WTC11 (cell line): Measurements from ENCODE around the gene CSH2. TPM values are rescaled to one million over a fixed set of nuclear protein-coding genes. Genes with fewer than 3 reads are reported as not detected.

Experiments used
- ARID4B ChIP-seq: sonication (generic); formaldehyde crosslinking; IDR thresholded peaks from 2 replicates; pipeline ENCODE4 v1.8.0; 2023; ENCODE audit warnings: missing genetic modification reagents, mild to moderate bottlenecking, borderline replicate concordance
- FOXK1 ChIP-seq: sonication (generic); formaldehyde crosslinking; IDR thresholded peaks from 2 replicates; pipeline ENCODE4 v1.8.0; 2022; ENCODE audit warnings: mild to moderate bottlenecking, moderate library complexity, missing genetic modification reagents
- FOXP4 ChIP-seq: sonication (generic); formaldehyde crosslinking; IDR thresholded peaks from 2 replicates; pipeline ENCODE4 v1.8.0; 2022; ENCODE audit warnings: mild to moderate bottlenecking, missing genetic modification reagents
- GRHL2 ChIP-seq: fragments of 250-450 bp; sonication (Bioruptor Pico); IDR thresholded peaks from 2 replicates; pipeline ENCODE4 v1.8.0; 2022; ENCODE audit warnings: mild to moderate bottlenecking, moderate library complexity; ENCODE audit not compliant: insufficient replicate concordance, severe bottlenecking
- MXD4 ChIP-seq: fragments of 250-450 bp; sonication (Bioruptor Pico); IDR thresholded peaks from 2 replicates; pipeline ENCODE4 v1.8.0; 2021; ENCODE audit warnings: mild to moderate bottlenecking, moderate library complexity, borderline replicate concordance
- NFATC4 ChIP-seq: fragments of 250-450 bp; sonication (Bioruptor Pico); IDR thresholded peaks from 2 replicates; pipeline ENCODE4 v1.9.0; 2021; ENCODE audit warnings: mild to moderate bottlenecking
- NR1H2 ChIP-seq: sonication (generic); formaldehyde crosslinking; IDR thresholded peaks from 2 replicates; pipeline ENCODE4 v1.9.0; 2021; ENCODE audit warnings: mild to moderate bottlenecking, moderate library complexity, missing genetic modification reagents
- TEAD4 ChIP-seq: sonication (generic); formaldehyde crosslinking; IDR thresholded peaks from 2 replicates; pipeline ENCODE4 v1.8.0; 2022; ENCODE audit warnings: mild to moderate bottlenecking, missing genetic modification reagents
- USF1 ChIP-seq: sonication (generic); formaldehyde crosslinking; IDR thresholded peaks from 2 replicates; pipeline ENCODE4 v1.8.0; 2022; ENCODE audit warnings: mild to moderate bottlenecking, missing genetic modification reagents
- ZNF671 ChIP-seq: fragments of 250-450 bp; sonication (Bioruptor Pico); IDR thresholded peaks from 2 replicates; pipeline ENCODE4 v1.8.0; 2021; ENCODE audit warnings: mild to moderate bottlenecking
- total RNA-seq: library from RNA; stranded (reverse); gene quantifications from 3 replicates; pipeline ENCODE4 v1.2.3, GENCODE V29; 2021
- TF ChIP-seq, protein P1 (sequence below): fragments of 200-600 bp; IDR thresholded peaks from 2 replicates; pipeline ENCODE4 v1.8.0; 2022; ENCODE audit warnings: antibody characterized with exemption
- TF ChIP-seq, protein P2 (sequence below): sonication (generic); formaldehyde crosslinking; IDR thresholded peaks from 2 replicates; pipeline ENCODE4 v1.8.0; 2022; ENCODE audit warnings: mild to moderate bottlenecking, missing genetic modification reagents
- TF ChIP-seq, protein P3 (sequence below): fragments of 250-450 bp; sonication (Bioruptor Pico); IDR thresholded peaks from 2 replicates; pipeline ENCODE4 v1.9.0; 2021; ENCODE audit warnings: mild to moderate bottlenecking, borderline replicate concordance
- TF ChIP-seq, protein P4 (sequence below): sonication (generic); formaldehyde crosslinking; IDR thresholded peaks from 2 replicates; pipeline ENCODE4 v1.8.0; 2023; ENCODE audit warnings: mild to moderate bottlenecking, missing genetic modification reagents
- TF ChIP-seq, protein P5 (sequence below): sonication (generic); formaldehyde crosslinking; IDR thresholded peaks from 2 replicates; pipeline ENCODE4 v1.8.0; 2022; ENCODE audit warnings: mild to moderate bottlenecking, missing genetic modification reagents
- TF ChIP-seq, protein P6 (sequence below): sonication (generic); formaldehyde crosslinking; conservative IDR thresholded peaks from 2 replicates; pipeline ENCODE4 v1.8.1; 2022; ENCODE audit warnings: mild to moderate bottlenecking, missing genetic modification reagents
- TF ChIP-seq, protein P7 (sequence below): fragments of 250-450 bp; sonication (Bioruptor Pico); IDR thresholded peaks from 2 replicates; pipeline ENCODE4 v1.9.0; 2021; ENCODE audit warnings: moderate library complexity, mild to moderate bottlenecking, inconsistent platforms, borderline replicate concordance

CSH2 gene
- total RNA-seq, 1 experiment from 2014 or later, result not detected

- TF ChIP-seq, protein P1, sequence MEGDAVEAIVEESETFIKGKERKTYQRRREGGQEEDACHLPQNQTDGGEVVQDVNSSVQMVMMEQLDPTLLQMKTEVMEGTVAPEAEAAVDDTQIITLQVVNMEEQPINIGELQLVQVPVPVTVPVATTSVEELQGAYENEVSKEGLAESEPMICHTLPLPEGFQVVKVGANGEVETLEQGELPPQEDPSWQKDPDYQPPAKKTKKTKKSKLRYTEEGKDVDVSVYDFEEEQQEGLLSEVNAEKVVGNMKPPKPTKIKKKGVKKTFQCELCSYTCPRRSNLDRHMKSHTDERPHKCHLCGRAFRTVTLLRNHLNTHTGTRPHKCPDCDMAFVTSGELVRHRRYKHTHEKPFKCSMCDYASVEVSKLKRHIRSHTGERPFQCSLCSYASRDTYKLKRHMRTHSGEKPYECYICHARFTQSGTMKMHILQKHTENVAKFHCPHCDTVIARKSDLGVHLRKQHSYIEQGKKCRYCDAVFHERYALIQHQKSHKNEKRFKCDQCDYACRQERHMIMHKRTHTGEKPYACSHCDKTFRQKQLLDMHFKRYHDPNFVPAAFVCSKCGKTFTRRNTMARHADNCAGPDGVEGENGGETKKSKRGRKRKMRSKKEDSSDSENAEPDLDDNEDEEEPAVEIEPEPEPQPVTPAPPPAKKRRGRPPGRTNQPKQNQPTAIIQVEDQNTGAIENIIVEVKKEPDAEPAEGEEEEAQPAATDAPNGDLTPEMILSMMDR, result no peak
- TF ChIP-seq, protein P2, sequence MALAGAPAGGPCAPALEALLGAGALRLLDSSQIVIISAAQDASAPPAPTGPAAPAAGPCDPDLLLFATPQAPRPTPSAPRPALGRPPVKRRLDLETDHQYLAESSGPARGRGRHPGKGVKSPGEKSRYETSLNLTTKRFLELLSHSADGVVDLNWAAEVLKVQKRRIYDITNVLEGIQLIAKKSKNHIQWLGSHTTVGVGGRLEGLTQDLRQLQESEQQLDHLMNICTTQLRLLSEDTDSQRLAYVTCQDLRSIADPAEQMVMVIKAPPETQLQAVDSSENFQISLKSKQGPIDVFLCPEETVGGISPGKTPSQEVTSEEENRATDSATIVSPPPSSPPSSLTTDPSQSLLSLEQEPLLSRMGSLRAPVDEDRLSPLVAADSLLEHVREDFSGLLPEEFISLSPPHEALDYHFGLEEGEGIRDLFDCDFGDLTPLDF (CRISPR knock-in tag), result no peak
- TF ChIP-seq GRHL2 (CRISPR knock-in tag) (no peak), NFATC4 (no peak), NR1H2 (CRISPR knock-in tag) (no peak), USF1 (CRISPR knock-in tag) (peak; percentile 49; the same call in 1 of the 2 replicates), ARID4B (CRISPR knock-in tag) (peak; percentile 79; the same call in 1 of the 2 replicates), MXD4 (CRISPR knock-in tag) (no peak), ZNF671 (CRISPR knock-in tag) (no peak), FOXP4 (CRISPR knock-in tag) (peak; percentile 67; the same call in 1 of the 2 replicates), TEAD4 (CRISPR knock-in tag) (0 out of 2 replicates have a peak, but pooled peaks have one; percentile 38), FOXK1 (peak; percentile 50; the same call in 1 of the 2 replicates)
- TF ChIP-seq, protein P3, sequence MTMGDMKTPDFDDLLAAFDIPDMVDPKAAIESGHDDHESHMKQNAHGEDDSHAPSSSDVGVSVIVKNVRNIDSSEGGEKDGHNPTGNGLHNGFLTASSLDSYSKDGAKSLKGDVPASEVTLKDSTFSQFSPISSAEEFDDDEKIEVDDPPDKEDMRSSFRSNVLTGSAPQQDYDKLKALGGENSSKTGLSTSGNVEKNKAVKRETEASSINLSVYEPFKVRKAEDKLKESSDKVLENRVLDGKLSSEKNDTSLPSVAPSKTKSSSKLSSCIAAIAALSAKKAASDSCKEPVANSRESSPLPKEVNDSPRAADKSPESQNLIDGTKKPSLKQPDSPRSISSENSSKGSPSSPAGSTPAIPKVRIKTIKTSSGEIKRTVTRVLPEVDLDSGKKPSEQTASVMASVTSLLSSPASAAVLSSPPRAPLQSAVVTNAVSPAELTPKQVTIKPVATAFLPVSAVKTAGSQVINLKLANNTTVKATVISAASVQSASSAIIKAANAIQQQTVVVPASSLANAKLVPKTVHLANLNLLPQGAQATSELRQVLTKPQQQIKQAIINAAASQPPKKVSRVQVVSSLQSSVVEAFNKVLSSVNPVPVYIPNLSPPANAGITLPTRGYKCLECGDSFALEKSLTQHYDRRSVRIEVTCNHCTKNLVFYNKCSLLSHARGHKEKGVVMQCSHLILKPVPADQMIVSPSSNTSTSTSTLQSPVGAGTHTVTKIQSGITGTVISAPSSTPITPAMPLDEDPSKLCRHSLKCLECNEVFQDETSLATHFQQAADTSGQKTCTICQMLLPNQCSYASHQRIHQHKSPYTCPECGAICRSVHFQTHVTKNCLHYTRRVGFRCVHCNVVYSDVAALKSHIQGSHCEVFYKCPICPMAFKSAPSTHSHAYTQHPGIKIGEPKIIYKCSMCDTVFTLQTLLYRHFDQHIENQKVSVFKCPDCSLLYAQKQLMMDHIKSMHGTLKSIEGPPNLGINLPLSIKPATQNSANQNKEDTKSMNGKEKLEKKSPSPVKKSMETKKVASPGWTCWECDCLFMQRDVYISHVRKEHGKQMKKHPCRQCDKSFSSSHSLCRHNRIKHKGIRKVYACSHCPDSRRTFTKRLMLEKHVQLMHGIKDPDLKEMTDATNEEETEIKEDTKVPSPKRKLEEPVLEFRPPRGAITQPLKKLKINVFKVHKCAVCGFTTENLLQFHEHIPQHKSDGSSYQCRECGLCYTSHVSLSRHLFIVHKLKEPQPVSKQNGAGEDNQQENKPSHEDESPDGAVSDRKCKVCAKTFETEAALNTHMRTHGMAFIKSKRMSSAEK, result 0 out of 2 replicates have a peak, but pooled peaks have one; percentile 44
- TF ChIP-seq, protein P4, sequence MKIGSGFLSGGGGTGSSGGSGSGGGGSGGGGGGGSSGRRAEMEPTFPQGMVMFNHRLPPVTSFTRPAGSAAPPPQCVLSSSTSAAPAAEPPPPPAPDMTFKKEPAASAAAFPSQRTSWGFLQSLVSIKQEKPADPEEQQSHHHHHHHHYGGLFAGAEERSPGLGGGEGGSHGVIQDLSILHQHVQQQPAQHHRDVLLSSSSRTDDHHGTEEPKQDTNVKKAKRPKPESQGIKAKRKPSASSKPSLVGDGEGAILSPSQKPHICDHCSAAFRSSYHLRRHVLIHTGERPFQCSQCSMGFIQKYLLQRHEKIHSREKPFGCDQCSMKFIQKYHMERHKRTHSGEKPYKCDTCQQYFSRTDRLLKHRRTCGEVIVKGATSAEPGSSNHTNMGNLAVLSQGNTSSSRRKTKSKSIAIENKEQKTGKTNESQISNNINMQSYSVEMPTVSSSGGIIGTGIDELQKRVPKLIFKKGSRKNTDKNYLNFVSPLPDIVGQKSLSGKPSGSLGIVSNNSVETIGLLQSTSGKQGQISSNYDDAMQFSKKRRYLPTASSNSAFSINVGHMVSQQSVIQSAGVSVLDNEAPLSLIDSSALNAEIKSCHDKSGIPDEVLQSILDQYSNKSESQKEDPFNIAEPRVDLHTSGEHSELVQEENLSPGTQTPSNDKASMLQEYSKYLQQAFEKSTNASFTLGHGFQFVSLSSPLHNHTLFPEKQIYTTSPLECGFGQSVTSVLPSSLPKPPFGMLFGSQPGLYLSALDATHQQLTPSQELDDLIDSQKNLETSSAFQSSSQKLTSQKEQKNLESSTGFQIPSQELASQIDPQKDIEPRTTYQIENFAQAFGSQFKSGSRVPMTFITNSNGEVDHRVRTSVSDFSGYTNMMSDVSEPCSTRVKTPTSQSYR, result no peak
- TF ChIP-seq, protein P5, sequence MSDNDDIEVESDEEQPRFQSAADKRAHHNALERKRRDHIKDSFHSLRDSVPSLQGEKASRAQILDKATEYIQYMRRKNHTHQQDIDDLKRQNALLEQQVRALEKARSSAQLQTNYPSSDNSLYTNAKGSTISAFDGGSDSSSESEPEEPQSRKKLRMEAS, result peak; percentile 65
- TF ChIP-seq, protein P6, sequence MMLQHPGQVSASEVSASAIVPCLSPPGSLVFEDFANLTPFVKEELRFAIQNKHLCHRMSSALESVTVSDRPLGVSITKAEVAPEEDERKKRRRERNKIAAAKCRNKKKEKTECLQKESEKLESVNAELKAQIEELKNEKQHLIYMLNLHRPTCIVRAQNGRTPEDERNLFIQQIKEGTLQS (CRISPR knock-in tag), result no peak
- TF ChIP-seq, protein P7, sequence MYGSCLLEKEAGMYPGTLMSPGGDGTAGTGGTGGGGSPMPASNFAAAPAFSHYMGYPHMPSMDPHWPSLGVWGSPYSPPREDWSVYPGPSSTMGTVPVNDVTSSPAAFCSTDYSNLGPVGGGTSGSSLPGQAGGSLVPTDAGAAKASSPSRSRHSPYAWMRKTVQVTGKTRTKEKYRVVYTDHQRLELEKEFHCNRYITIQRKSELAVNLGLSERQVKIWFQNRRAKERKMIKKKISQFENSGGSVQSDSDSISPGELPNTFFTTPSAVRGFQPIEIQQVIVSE (CRISPR knock-in tag), result no peak
These were observed 30.7 kb downstream of the CSH2 start, which contains the start of gene SMARCD2 (continued) for GRCh38 chr17:63842540-63843386.
